B cell (primary cell): ENCODE data around the gene LIN9. TPM values are rescaled to one million over a fixed set of nuclear protein-coding genes. Genes with fewer than 3 reads are reported as not detected.

ENCODE experiments used
- ATAC-seq: fragments of 200-7000 bp; cut with Tn5 transposase; one replicate; pipeline ENCODE4 v1.10.0; 2021; ENCODE audit warnings: low read depth, mild to moderate bottlenecking, moderate number of reproducible peaks, moderate library complexity
- CTCF ChIA-PET: fragments of 350-600 bp; sonication (Branson Sonifier 250); formaldehyde crosslinking; loops from one replicate; lab custom pipeline; 2021; ENCODE audit warnings: antibody characterized with exemption, inconsistent platforms; lab: Charles Lee
- POLR2A ChIA-PET: fragments of 350-600 bp; sonication (Branson Sonifier 250); formaldehyde crosslinking; loops from one replicate; lab custom pipeline; 2021; ENCODE audit warnings: antibody characterized with exemption; lab: Charles Lee
- DNase-seq: peaks from one replicate; pipeline ENCODE4 v3.0.0; 2013
- H2AFZ ChIP-seq: 2 replicates; pipeline ENCODE4 v1.6.1; 2012; ENCODE audit warnings: mild to moderate bottlenecking, low read depth, low read length; ENCODE audit not compliant: insufficient read depth, poor library complexity, severe bottlenecking
- H3K27ac ChIP-seq, 2 donors: 1 replicate in 1 of 2; 2 replicates in 1 of 2; pipeline ENCODE4 v1.5.1; 2012 to 2013; ENCODE audit warnings: low read length in 2 of 2, mild to moderate bottlenecking in 2 of 2, moderate library complexity in 1 of 2
- H3K27me3 ChIP-seq, 4 experiments: fragments of 200-600 bp in 1 of 4; sonication (generic) in 1 of 4; replicated peaks in 1 of 4; 1 replicate in 2 of 4; 2 replicates in 2 of 4; pipeline versions ENCODE4 v1.6.1 to v1.7.0; 2013 to 2016; ENCODE audit warnings: low read length in 3 of 4, mild to moderate bottlenecking in 2 of 4, mixed read lengths in 1 of 4, moderate library complexity in 1 of 4; ENCODE audit not compliant: insufficient read depth in 4 of 4, control insufficient read depth in 3 of 4; ENCODE audit errors: control extremely low read depth in 1 of 4
- H3K36me3 ChIP-seq, 2 experiments: replicated peaks in 1 of 2; 1 replicate in 1 of 2; 2 replicates in 1 of 2; pipeline versions ENCODE4 v1.6.1 to v1.7.1; 2013; ENCODE audit warnings: low read length in 1 of 2; ENCODE audit not compliant: insufficient read depth in 2 of 2, control insufficient read depth in 1 of 2; ENCODE audit errors: control extremely low read depth in 1 of 2, extremely low read depth in 1 of 2
- H3K4me1 ChIP-seq, 2 donors: fragments of 200-600 bp in 1 of 2; sonication (generic) in 1 of 2; 1 replicate in 1 of 2; 2 replicates in 1 of 2; pipeline versions ENCODE4 v1.5.1 to v1.6.1; 2013 to 2017; ENCODE audit warnings: low read length in 2 of 2; ENCODE audit not compliant: control insufficient read depth in 2 of 2, insufficient read depth in 2 of 2
- H3K4me2 ChIP-seq: replicated peaks from 2 replicates; pipeline ENCODE3; 2012; ENCODE audit warnings: mild to moderate bottlenecking, low read depth, low read length; ENCODE audit not compliant: poor library complexity, severe bottlenecking
- H3K4me3 ChIP-seq, 5 experiments: fragments of 200-600 bp in 1 of 5; sonication (generic) in 1 of 5; 1 replicate in 3 of 5; 2 replicates in 2 of 5; pipeline versions ENCODE4 v1.5.1 to v1.7.0; 2011 to 2016; ENCODE audit warnings: low read length in 4 of 5, mild to moderate bottlenecking in 4 of 5, low read depth in 2 of 5, control low read depth in 1 of 5, moderate library complexity in 1 of 5; ENCODE audit not compliant: insufficient read depth in 1 of 5; ENCODE audit errors: control extremely low read depth in 1 of 5, extremely low read depth in 1 of 5
- H3K79me2 ChIP-seq: fragments of 200-600 bp; sonication (generic); one replicate; pipeline ENCODE4 v1.6.0; 2016; ENCODE audit warnings: low read length; ENCODE audit not compliant: control insufficient read depth, insufficient read depth
- H3K9ac ChIP-seq: fragments of 200-600 bp; sonication (generic); 2 replicates; pipeline ENCODE4 v1.6.1; 2017; ENCODE audit warnings: mild to moderate bottlenecking, low read length, moderate library complexity
- H3K9me3 ChIP-seq, 3 donors: one replicate each; pipeline versions ENCODE4 v1.6.1 to v1.7.1; 2013; ENCODE audit warnings: low read length in 2 of 3; ENCODE audit not compliant: control insufficient read depth in 2 of 3, insufficient read depth in 1 of 3; ENCODE audit errors: control extremely low read depth in 1 of 3
- H4K20me1 ChIP-seq: 2 replicates; pipeline ENCODE4 v1.6.0; 2012; ENCODE audit warnings: mild to moderate bottlenecking, low read length; ENCODE audit not compliant: insufficient read depth, control insufficient read depth, poor library complexity, severe bottlenecking
- H3K27ac Mint-ChIP-seq: one replicate; pipeline ENCODE4 v1.8.0; 2021; ENCODE audit warnings: mixed read lengths
- H3K27me3 Mint-ChIP-seq: one replicate; pipeline ENCODE4 v1.8.0; 2021; ENCODE audit warnings: mixed read lengths
- H3K4me1 Mint-ChIP-seq: one replicate; pipeline ENCODE4 v1.8.0; 2021; ENCODE audit warnings: mixed read lengths
- H3K4me3 Mint-ChIP-seq: one replicate; pipeline ENCODE4 v1.8.0; 2021; ENCODE audit warnings: mixed read lengths
- H3K9me3 Mint-ChIP-seq: one replicate; pipeline ENCODE4 v1.8.0; 2022; ENCODE audit warnings: mixed read lengths; ENCODE audit not compliant: insufficient read depth
- CTCF ChIP-seq: fragments of 200-600 bp; IDR thresholded peaks from one replicate; pipeline ENCODE4 v1.8.0; 2022; ENCODE audit warnings: antibody characterized with exemption, mild to moderate bottlenecking
- EZH2 ChIP-seq: IDR thresholded peaks from 2 replicates; pipeline ENCODE4 v1.6.1; 2012; ENCODE audit warnings: borderline replicate concordance, low read depth, mild to moderate bottlenecking, moderate library complexity, low read length; ENCODE audit not compliant: insufficient read depth, poor library complexity, severe bottlenecking
- WGBS: methylation state at CpG from one replicate; pipeline ENCODE4 v1.1.5; 2013; ENCODE audit warnings: missing lambda C conversion rate; ENCODE audit not compliant: insufficient coverage; 5-methylcytosine and 5-hydroxymethylcytosine counted together
- intact Hi-C: fragments of 100-400 bp; cut with micrococcal nuclease; formaldehyde crosslinking; loops from one replicate; pipeline ENCODE4 v1.10.0; 2022
- polyA plus RNA-seq: library from polyadenylated mRNA; depleted of rRNA; stranded (reverse); fragments of >200 nt; gene quantifications from 2 replicates; pipeline ENCODE4 v1.2.3, GENCODE V29; 2012
- total RNA-seq, 2 donors: library from RNA; stranded (reverse); fragments of 120-200 nt in 1 of 2; gene quantifications; 1 replicate in 1 of 2; 2 replicates in 1 of 2; pipeline versions ENCODE4 v1.2.3 to v1.2.4, GENCODE V29; 2013 to 2022

LIN9 gene
- total and polyA plus RNA-seq, 2 donors (not counting 1 experiment from before 2014, with no cell fraction given), result 1.7 to 6.7 TPM

GRCh38 chr1:226210571-226211176 lies 98.3 kb downstream of the LIN9 start:
- Histone ChIP-seq H3K4me1 (peaks cover 8 to 11% of the 10 kb centered on the region in 2 donors), H2AFZ (no peak overlapping the region), H3K4me2 (no peak overlapping the region), H4K20me1 (no peaks in the 10 kb centered on the region), H3K4me3 (no peak overlapping the region), H3K27me3 (no peaks in the 10 kb centered on the region), H3K79me2 (no peaks in the 10 kb centered on the region), H3K9me3 (no peaks in the 10 kb centered on the region), H3K9ac (no peak overlapping the region), H3K36me3 (no peaks in the 10 kb centered on the region), H3K27ac (no peak overlapping the region)
- no peak for DNase-seq
- H3K4me1 Mint-ChIP-seq, result peaks cover 7% of the 10 kb centered on the region
- ChIA-PET POLR2A (no interaction called here), CTCF (interaction anchor here (1.4 to 1.9 kb wide), 2 partner anchors 13 to 85 kb away, joined by 4 to 5 read pairs; no protein-coding TSS in a partner anchor)
- intact Hi-C loops, result no loop called here
- no peak overlapping the region for H3K27ac Mint-ChIP-seq
- WGBS, result 88% methylated on average over 7 of the region's 7 CpGs
- no peaks in the 10 kb centered on the region for H3K27me3 Mint-ChIP-seq
- H3K9me3 Mint-ChIP-seq, result no peaks in the 10 kb centered on the region
- no peak for ATAC-seq
- no peak overlapping the region for H3K4me3 Mint-ChIP-seq
- no peak for TF ChIP-seq CTCF
- no peak for TF ChIP-seq EZH2

DNA sequence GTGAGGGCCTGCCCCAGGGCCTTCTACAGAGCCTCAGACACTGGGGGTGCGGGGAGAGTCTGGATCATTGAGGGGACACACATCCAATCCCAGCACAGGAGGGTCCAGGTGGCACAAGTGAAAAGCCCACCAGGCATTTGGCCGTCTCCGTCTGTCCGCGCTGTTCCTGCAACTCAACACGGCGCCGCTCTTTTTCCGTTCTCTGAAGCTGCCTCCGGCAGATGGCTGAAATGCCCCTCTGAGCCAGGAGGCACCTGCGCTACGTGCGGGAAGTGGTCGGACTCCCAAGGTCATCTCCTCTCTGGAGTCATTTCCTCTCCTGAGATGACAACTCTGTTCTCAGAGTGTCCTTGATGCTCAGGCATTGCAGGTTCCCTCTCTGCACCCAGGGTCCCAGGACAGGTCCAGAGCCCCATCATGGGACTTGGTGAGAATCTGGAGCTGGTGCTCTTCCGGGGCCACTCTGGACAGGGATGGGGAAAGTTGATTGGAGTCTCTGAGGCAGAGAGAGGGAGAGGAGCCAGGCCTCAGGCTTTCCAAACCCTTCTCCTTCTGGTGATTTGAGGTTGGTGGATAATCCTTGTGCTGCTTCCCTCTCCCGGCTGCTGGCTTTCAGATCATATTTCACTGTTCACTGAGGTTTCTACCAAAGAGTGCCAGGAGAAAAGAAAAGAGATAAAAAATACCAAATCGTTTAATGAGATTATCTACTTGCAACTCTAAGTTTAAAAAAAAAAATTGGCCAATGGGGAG lies 99.5 kb downstream of the LIN9 start:
- intact Hi-C loops, result no loop called here
- no peaks in the 10 kb centered on the region for H3K4me1 Mint-ChIP-seq

More for the DNA sequence above, 99.5 kb downstream of the LIN9 start:
- no peaks in the 10 kb centered on the region for H3K9me3 ChIP-seq
- H3K4me3 ChIP-seq, result no peak overlapping the region
- CTCF ChIA-PET, result interaction anchor here (0.5 to 1.9 kb wide), 2 partner anchors 12 to 47 kb away, joined by 5 read pairs; no protein-coding TSS in a partner anchor
- no peaks in the 10 kb centered on the region for H4K20me1 ChIP-seq
- no peak overlapping the region for H2AFZ ChIP-seq
- POLR2A ChIA-PET, result no interaction called here
- Mint-ChIP-seq H3K27ac (no peak overlapping the region), H3K9me3 (no peaks in the 10 kb centered on the region), H3K4me3 (no peak overlapping the region), H3K27me3 (no peaks in the 10 kb centered on the region)
- no peaks in the 10 kb centered on the region for H3K79me2 ChIP-seq
- no peaks in the 10 kb centered on the region for H3K36me3 ChIP-seq
- no peak for ATAC-seq
- TF ChIP-seq EZH2 (no peak), CTCF (no peak)
- H3K27me3 ChIP-seq, result no peaks in the 10 kb centered on the region
- no peak overlapping the region for H3K4me2 ChIP-seq
- H3K4me1 ChIP-seq, result peaks cover under 1% of the 10 kb centered on the region in 2 donors
- no peak overlapping the region for H3K9ac ChIP-seq
- no peak overlapping the region for H3K27ac ChIP-seq
- no peak for DNase-seq
- WGBS, result 95% methylated on average over 15 of the region's 17 CpGs
